ELF-1 (cell line): ENCODE measurements around the gene SDR42E1.
A peak's percentile ranks its signal among the peaks of the same experiment; 100 is the strongest.

Experiments
- DNase-seq: peaks from one replicate; pipeline ENCODE4 v3.0.0-alpha.2; 2016; ENCODE audit warnings: low read depth, low spot score

SDR42E1 gene

GRCh38 chr16:81940781-81941560 lies 70.3 kb downstream of the SDR42E1 start:
- DNase-seq: no peak

GRCh38 chr16:81939164-81940056 lies 71.9 kb downstream of the SDR42E1 start:
- DNase-seq: peak; percentile 79
